Tongue (tissue), 2 donors: ENCODE results near the gene ARSK. TPM values are rescaled to one million over a fixed set of nuclear protein-coding genes. Genes with fewer than 3 reads are reported as not detected.

Source experiments
- DNase-seq: peaks from one replicate; pipeline ENCODE4 v3.0.0-alpha.2; 2015
- total RNA-seq: library from RNA; depleted of rRNA; stranded (reverse); fragments of >200 nt; gene quantifications from one replicate; pipeline ENCODE4 v1.2.3, GENCODE V29; 2014

ARSK gene
- total RNA-seq, 1 donor from 2014 or later: 11.0 TPM

GRCh38 chr5:95564450-95564849 is 9.5 kb downstream of the ARSK start:
- peak; percentile 80 for DNase-seq

- DNase-seq: no peak
Measured at GRCh38 chr5:95565280-95565920, 10.5 kb downstream of the ARSK start.

GRCh38 chr5:95572016-95572415 is 17.1 kb downstream of the ARSK start:
- DNase-seq: no peak

- no peak for DNase-seq
Measured at GRCh38 chr5:95581576-95581975, 26.7 kb downstream of the ARSK start.

- no peak for DNase-seq
Measured at GRCh38 chr5:95583992-95584391, 29.1 kb downstream of the ARSK start.

- DNase-seq: no peak
Measured at GRCh38 chr5:95590880-95591279, 36.0 kb downstream of the ARSK start.

- no peak for DNase-seq
Measured at GRCh38 chr5:95591490-95591901, 36.6 kb downstream of the ARSK start.

GRCh38 chr5:95595289-95595931 is 40.5 kb downstream of the ARSK start:
- no peak for DNase-seq

GRCh38 chr5:95599252-95599651 is 44.4 kb downstream of the ARSK start:
- DNase-seq: no peak

GRCh38 chr5:95600557-95600956 is 45.7 kb downstream of the ARSK start:
- no peak for DNase-seq

- no peak for DNase-seq
Measured at GRCh38 chr5:95605786-95606185, 50.9 kb downstream of the ARSK start.

GRCh38 chr5:95606419-95606818 is 51.5 kb downstream of the ARSK start:
- DNase-seq: no peak

GRCh38 chr5:95609711-95610110 is 54.8 kb downstream of the ARSK start:
- no peak for DNase-seq

- no peak for DNase-seq
Measured at GRCh38 chr5:95610546-95610945, 55.6 kb downstream of the ARSK start.

- DNase-seq: no peak
Measured at GRCh38 chr5:95611396-95611795, 56.5 kb downstream of the ARSK start.

- no peak for DNase-seq
Measured at GRCh38 chr5:95613514-95613913, 58.6 kb downstream of the ARSK start.

GRCh38 chr5:95615164-95615467 is 60.2 kb downstream of the ARSK start:
- DNase-seq: no peak

- no peak for DNase-seq
Measured at GRCh38 chr5:95617057-95617456, 62.2 kb downstream of the ARSK start.

- no peak for DNase-seq
Measured at GRCh38 chr5:95619096-95619495, 64.2 kb downstream of the ARSK start.

- DNase-seq: no peak
Measured at GRCh38 chr5:95619514-95620029, 64.7 kb downstream of the ARSK start.

- peak; percentile 63 for DNase-seq
Measured at GRCh38 chr5:95620030-95620869, 65.3 kb downstream of the ARSK start, which contains the start of gene GPR150. Gene GPR150 (plus strand): TSS chr5:95620087. CDS start chr5:95620276, 189 bp downstream.

- DNase-seq: peak; percentile 49
Measured at GRCh38 chr5:95620870-95621838, 66.3 kb downstream of the ARSK start.
